ENCODE data around the gene OR5I1.
"Not testable (repeated sequence)": the region's sequence is repeated elsewhere in the genome, so short reads cannot be mapped to it uniquely, and the experiment has no call there.

The OR5I1 gene

DNA sequence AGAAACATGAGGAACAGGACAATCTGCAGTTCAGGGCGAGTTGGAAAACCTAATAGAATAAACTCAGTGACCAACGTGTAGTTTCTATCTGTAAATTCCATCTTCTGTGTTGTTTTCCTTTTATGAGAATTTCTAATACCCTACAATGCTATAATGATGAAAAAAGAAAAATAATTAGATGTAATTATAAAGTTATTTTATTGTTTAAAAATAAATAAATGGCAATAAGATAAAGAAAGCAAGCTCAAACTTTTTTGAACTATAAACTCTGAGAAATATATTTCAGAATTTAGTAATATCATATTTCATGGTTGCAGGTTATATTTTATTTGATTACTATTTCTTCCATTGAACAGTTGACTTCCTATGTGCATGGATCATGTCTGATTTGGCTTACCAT, at the start of gene OR5I1:
Gene OR5I1, minus strand, starts transcription at position 101 of the 400 bp plus-strand sequence. Its CDS starts 0 bp downstream, at position 101.
- no peak for DNase-seq

DNA sequence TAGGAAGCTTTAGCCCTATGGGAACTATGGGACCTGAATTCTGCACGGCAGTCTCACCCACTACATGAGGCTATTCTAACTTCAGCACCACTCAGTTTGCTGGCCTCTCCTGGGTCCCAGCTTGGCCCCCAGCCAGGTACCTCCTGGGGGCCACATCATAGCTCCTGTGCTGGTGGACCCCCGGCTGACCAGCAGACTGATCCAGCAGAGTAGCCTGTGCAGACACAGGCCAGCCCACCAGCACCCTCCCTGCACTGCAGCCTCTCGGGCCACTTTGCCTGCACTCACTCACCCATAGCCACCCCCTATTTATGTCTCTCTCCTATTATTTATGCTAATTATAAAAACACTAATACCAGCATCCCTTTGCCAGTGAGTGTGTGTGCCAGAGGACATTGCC, 34.7 kb upstream of the OR5I1 start:
- no peak for DNase-seq

DNA sequence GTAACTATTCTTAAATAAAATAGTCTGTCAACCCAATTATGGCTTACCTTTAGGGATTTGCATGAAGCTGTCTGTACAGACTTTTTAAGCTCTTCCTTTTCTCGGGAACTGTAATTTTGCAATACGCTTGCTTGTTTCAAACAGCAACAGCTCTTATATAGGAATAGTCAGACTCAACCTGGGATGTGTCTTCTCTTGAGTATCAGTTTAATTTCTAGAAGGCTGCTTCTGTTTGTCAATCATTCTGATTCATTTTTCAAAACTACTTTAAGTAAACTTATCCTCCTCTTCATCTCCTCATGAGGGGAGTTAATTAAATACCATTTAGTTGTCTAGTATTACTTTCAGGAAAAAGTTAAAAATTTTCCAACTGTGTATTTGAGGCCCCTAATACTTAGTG, 33.6 kb upstream of the OR5I1 start, which contains the start of gene OR10AG1:
Gene OR10AG1, minus strand, starts transcription at position 101 of the 400 bp plus-strand sequence. Its CDS starts 38 bp downstream, at position 63.
- no peak for DNase-seq

DNA sequence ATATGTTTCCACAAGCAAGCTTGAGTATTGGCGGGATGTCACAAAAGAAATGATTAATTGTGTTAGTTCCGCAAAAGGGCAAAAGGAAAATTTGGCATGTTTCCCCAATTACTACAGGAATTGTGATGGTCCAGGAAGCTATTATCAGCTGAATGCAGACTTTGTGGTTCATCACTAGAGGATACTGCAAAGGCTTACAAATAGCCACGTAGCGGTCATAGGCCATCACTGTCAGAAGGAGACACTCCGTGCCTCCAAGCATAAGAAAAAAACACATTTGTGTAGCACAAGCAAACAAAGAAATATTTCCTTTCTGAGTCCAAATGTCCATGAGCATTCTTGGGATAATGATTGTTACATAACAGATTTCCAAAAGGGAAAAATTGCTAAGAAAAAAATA, 31.7 kb upstream of the OR5I1 start:
- no peak for DNase-seq

DNA sequence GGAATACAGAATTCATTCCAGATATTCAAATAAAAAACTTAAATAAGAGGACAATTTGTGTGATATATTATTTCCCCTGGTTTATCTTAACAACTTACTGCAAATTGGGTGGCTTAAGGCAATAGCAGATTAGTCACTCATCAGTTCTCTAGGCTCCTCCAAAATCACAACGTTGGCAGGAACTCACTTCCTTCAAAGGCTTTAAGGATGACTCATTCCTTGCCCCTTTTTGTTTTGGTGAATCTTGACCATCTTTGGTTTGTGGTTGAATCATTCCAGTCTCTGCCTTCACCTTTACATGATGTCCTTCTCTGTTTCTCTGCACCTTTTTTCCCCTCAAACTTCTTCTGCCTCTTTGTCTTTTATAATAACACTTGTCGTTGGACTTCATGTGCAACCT, 30.2 kb upstream of the OR5I1 start:
- DNase-seq = no peak

DNA sequence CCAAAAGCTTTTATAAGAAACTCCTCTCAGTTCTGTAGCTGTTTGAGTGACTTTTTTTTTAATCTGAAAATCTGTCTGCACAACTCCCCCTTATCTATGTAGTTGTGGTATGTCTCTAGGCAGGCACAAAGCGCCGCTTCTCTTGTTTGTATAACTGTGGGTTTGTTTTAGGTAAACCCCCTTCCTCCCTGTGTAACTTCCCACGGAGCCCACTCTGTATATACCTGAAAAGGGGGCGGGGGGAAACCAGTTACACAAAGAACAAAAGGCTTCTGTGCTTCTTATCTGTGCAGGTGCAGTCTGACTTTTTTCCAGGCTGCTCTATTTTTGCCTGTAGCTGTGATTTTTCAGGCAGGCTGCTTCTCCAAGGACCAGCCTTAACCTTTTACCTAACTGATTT, 20.3 kb upstream of the OR5I1 start:
- DNase-seq = no peak

DNA sequence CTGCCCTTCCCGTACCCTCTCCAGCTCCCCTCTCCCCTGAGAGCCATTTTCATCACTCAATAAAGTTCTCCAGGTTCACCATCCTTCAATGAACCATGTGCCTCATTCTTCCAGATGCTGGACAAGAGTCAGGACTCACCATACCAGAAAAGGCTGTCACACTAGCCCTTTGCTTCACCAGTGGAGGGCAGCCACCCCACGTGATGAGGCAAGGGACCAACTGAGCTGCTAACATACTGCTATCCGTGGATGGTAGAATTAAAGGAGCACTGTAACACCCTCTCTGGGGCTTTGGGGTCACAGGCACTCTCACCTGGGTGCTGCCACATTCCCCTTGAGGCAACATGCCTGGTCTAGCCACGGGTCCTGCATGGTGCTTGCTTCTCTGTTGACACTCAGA, 13.1 kb upstream of the OR5I1 start:
- DNase-seq = no peak

DNA sequence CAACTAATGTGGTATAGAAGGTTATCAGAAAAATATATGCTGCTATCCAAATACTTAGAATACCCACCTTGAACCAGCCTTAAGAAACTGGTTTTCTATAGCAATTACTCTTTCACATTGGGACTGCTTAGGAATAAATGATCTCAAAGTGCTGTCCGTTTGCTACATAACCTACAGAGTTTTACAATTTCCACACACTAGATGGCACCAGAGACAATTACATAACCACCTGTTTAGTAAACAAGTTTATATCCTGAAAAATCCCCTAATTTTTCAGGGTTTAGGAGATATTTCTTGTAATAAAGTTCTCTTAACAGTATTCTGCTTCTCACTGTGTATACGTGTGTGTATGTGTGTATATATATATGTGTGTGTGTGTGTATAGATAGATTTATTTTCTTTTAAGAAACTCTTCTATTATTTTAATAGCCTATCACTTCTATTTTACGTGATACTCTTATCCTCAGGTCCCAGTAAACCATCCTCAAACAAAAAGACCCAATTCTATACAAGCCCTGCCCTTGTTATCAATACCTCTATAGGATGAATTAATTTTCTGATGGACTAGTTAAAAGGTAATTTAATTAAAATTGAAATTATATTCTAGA, 6.7 kb upstream of the OR5I1 start:
- no peak for DNase-seq

DNA sequence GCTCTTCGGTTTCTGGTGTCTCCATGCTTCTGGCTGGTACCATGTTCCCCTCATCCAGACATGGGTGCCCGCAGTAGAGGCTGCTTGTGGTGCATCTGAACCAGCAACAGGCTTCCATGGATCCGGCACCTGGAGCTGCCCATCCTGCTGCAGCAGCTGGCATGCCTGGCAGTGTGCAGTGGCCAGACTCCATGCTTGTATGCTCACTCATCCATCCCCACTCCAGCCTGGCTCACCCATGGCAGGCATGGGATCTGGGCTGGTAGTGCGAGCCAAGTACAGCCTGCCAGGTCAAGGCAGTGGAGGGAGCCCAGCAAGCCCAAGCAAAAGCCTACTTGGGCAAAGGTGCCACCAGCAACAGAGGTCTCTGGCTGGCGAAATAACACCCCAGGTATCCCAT, 15.7 kb downstream of the OR5I1 start:
- DNase-seq = no peak

DNA sequence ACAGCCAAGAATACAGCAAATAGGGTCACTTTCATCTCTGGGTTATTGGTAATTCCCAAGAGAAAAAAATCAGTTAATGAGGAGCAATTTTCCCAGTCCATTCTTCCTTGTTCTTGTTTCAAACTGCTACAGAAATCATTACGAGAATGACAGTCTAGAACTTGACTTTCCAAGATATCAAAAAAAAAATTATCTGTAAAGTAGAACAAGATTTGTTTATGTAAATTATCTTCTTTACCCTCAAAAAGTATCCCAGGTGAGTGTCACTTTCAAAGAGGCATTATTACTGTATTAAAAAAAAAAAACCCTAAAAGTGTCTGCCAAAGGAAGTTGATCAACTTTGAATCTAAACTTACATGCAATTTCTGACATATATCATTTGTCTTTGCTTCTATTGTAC, 21.7 kb downstream of the OR5I1 start, which contains the start of gene OR5W2:
Gene OR5W2, minus strand, starts transcription at position 101 of the 400 bp plus-strand sequence. Its CDS starts 0 bp downstream, at position 101.
- no peak for DNase-seq

DNA sequence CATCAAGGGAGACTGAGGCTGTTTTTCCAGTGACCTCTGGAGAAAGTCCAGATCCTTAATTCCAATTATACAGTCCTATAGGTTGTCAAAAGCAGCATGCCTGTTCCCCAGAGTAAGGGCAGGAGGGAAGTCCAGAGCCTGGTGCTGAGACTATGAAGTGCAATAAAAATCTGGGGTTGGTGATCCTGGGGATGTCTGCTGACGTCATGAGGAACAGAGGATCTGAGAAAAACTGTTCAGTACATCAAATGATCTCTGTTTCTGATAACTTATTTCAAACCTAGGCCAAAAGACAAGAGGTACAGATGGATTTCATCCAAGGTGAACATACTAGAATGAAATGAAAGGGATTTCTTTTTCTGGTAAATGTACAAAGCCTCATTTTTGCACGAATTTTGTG, 33.9 kb downstream of the OR5I1 start:
- DNase-seq = no peak

DNA sequence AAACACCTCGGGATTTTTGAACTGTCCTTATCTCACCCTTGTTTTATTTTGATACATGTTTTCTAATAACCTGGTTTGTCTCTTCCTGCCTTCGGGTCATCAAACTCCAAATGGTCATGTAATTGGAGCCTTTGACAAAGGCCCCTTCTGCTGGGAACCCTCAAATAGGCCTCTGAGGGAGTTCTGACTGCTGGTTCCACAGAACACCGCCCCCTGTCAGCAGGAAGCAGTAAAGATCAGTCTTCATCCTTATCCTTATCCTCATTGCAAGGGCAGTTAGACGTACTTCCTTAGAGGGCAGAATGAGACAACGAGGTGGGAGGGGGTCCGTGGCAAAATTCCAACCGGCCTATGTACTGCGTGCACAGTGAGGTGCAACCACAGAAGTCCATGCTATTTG, 41.0 kb downstream of the OR5I1 start:
- DNase-seq = no peak

DNA sequence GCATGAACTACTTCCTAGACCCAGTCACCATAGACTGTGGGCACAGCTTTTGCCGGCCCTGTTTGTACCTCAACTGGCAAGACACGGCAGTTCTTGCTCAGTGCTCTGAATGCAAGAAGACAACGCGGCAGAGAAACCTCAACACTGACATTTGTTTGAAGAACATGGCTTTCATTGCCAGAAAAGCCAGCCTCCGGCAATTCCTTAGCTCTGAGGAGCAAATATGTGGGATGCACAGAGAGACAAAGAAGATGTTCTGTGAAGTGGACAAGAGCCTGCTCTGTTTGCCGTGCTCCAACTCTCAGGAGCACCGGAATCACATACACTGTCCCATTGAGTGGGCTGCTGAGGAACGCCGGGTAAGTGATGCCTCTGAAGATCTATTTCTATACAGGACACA, 50.7 kb downstream of the OR5I1 start:
- not testable (repeated sequence) for DNase-seq

Data from stimulated activated naive CD4-positive, alpha-beta T cell treated with Interleukin-2 at 50 U/mL for 16 hours (primary cell).